Uterus (tissue), 2 donors: ENCODE results near the gene TSHZ1.

Experiments
- POLR2A ChIP-seq, 2 donors: fragments of 450-650 bp; IDR thresholded peaks; one replicate each; pipeline ENCODE4 v1.6.1; 2016; ENCODE audit warnings: antibody characterized with exemption in 2 of 2, mild to moderate bottlenecking in 1 of 2, moderate library complexity in 1 of 2
- TF ChIP-seq, protein P1 (sequence below), 4 experiments: fragments of 200-600 bp in 2 of 4; fragments of 450-650 bp in 2 of 4; sonication (generic) in 2 of 4; IDR thresholded peaks; one replicate each; pipeline ENCODE4 v1.5.1; 2016 to 2019; ENCODE audit warnings: antibody characterized with exemption in 4 of 4, mild to moderate bottlenecking in 2 of 4, moderate library complexity in 1 of 4

- TF ChIP-seq, protein P1, sequence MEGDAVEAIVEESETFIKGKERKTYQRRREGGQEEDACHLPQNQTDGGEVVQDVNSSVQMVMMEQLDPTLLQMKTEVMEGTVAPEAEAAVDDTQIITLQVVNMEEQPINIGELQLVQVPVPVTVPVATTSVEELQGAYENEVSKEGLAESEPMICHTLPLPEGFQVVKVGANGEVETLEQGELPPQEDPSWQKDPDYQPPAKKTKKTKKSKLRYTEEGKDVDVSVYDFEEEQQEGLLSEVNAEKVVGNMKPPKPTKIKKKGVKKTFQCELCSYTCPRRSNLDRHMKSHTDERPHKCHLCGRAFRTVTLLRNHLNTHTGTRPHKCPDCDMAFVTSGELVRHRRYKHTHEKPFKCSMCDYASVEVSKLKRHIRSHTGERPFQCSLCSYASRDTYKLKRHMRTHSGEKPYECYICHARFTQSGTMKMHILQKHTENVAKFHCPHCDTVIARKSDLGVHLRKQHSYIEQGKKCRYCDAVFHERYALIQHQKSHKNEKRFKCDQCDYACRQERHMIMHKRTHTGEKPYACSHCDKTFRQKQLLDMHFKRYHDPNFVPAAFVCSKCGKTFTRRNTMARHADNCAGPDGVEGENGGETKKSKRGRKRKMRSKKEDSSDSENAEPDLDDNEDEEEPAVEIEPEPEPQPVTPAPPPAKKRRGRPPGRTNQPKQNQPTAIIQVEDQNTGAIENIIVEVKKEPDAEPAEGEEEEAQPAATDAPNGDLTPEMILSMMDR (IDR thresholded peaks at IDR 0.05) = no peak
- no peak for TF ChIP-seq POLR2A (IDR thresholded peaks at IDR 0.05)
Measured at GRCh38 chr18:75240433-75240832, 29.8 kb downstream of the TSHZ1 start.
